ENCODE data around the gene DDX3X. TPM values are rescaled to one million over a fixed set of nuclear protein-coding genes. Genes with fewer than 3 reads are reported as not detected.

DDX3X gene
- total and polyA plus RNA-seq, 10 of the 15 experiments (the other 5 are each of a cell fraction or from before 2014, with no cell fraction given) = 52.0 to 283 (median 172) TPM

DNA sequence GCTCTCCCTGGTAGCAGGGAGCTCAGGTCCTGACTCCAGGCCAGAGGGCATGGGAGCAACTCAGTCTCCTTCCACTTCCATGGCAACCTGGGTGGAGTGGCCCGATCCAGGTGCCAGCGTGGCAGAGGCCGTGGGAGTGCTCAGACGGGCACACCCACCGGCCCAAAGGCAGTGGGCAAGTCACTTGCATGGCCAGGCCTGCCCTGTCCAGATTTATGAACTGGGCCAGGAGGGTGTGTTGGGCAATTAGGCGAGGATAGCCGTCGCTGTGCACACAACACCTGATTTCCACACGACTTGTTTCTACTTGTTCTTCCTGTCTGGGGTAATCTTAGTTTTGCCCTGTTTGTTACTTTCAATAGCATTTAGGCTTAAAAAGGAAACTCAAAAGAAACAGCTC lies 57.6 kb downstream of the DDX3X start:
- H3K79me2 ChIP-seq (ENCODE audit: control insufficient read depth, insufficient read depth, low read length) = no peaks in the 10 kb centered on the region
- TF ChIP-seq DPF2 (IDR thresholded peaks at IDR 0.05) = no peak
- no peak for TF ChIP-seq POLR2A (IDR thresholded peaks at IDR 0.05; ENCODE audit: low read depth, low read length)
- TF ChIP-seq, protein P1, sequence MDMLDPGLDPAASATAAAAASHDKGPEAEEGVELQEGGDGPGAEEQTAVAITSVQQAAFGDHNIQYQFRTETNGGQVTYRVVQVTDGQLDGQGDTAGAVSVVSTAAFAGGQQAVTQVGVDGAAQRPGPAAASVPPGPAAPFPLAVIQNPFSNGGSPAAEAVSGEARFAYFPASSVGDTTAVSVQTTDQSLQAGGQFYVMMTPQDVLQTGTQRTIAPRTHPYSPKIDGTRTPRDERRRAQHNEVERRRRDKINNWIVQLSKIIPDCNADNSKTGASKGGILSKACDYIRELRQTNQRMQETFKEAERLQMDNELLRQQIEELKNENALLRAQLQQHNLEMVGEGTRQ (IDR thresholded peaks at IDR 0.05; ENCODE audit: borderline replicate concordance, low read depth, low read length) = no peak
- TF ChIP-seq, protein P2, sequence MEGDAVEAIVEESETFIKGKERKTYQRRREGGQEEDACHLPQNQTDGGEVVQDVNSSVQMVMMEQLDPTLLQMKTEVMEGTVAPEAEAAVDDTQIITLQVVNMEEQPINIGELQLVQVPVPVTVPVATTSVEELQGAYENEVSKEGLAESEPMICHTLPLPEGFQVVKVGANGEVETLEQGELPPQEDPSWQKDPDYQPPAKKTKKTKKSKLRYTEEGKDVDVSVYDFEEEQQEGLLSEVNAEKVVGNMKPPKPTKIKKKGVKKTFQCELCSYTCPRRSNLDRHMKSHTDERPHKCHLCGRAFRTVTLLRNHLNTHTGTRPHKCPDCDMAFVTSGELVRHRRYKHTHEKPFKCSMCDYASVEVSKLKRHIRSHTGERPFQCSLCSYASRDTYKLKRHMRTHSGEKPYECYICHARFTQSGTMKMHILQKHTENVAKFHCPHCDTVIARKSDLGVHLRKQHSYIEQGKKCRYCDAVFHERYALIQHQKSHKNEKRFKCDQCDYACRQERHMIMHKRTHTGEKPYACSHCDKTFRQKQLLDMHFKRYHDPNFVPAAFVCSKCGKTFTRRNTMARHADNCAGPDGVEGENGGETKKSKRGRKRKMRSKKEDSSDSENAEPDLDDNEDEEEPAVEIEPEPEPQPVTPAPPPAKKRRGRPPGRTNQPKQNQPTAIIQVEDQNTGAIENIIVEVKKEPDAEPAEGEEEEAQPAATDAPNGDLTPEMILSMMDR (IDR thresholded peaks at IDR 0.05 in 2 of 3, conservative IDR thresholded peaks at IDR 0.05 in 1 of 3; ENCODE audit: control insufficient read depth in 2 of 3, extremely low read depth in 1 of 3, insufficient read depth in 1 of 3, low read depth in 3 of 3, low read length in 3 of 3) = no peak
- no peak for TF ChIP-seq NFYB (IDR thresholded peaks at IDR 0.05; ENCODE audit: insufficient read depth, low read depth, low read length)
- TF ChIP-seq CHD1 (IDR thresholded peaks at IDR 0.05; ENCODE audit: low read depth, low read length) = no peak
- no peak for TF ChIP-seq YY1 (IDR thresholded peaks at IDR 0.05; ENCODE audit: low read depth, low read length)
- ChIA-PET CTCF (no interaction called here), RAD21 (ENCODE audit: unreplicated experiment) (no interaction called here), POLR2A (no interaction called here), SMC1A (ENCODE audit: uncharacterized antibody, unreplicated experiment) (no interaction called here)
- H3K4me1 ChIP-seq (ENCODE audit: control insufficient read depth, insufficient read depth, low read length) = no peaks in the 10 kb centered on the region
- no TSS peak for BruUV-seq (replicated peaks)
- no peak for FAIRE-seq
- H3K27me3 ChIP-seq (replicated peaks in 1 of 2; ENCODE audit: control insufficient read depth in 2 of 2, insufficient read depth in 2 of 2, low read length in 1 of 2) = 0 out of 4 replicates have a peak, but pooled peaks cover 0 to 2% of the 10 kb centered on the region in 2 experiments
- H3K9ac ChIP-seq (ENCODE audit: control insufficient read depth, insufficient read depth, low read length) = no peak overlapping the region
- ATAC-seq = no peak
- intact Hi-C loops (cut with micrococcal nuclease; ENCODE audit: unreplicated experiment) (no loop called here), in situ Hi-C loops (cut with MboI) (no loop called here)
- WGBS (ENCODE audit: insufficient coverage, insufficient replicate concordance, low lambda C conversion rate, missing lambda C conversion rate) = 65% methylated on average over 9 of the region's 9 CpGs
- no peak overlapping the region for H3K4me2 ChIP-seq (ENCODE audit: control insufficient read depth, insufficient read depth)
- no peaks in the 10 kb centered on the region for H4K20me1 ChIP-seq (ENCODE audit: control insufficient read depth, insufficient read depth)
- H3K9me3 ChIP-seq (replicated peaks; ENCODE audit: control insufficient read depth, insufficient read depth, low read length) = no peaks in the 10 kb centered on the region
- no peaks in the 10 kb centered on the region for H3K36me3 ChIP-seq (ENCODE audit: control insufficient read depth in 2 of 2, insufficient read depth in 2 of 2, low read length in 1 of 2)
- no peak for DNase-seq (ENCODE audit: low read depth, low spot score)
- H2AFZ ChIP-seq (ENCODE audit: control insufficient read depth, low read depth, low read length) = no peak overlapping the region
- H3K27ac ChIP-seq (ENCODE audit: control insufficient read depth, insufficient read depth) = no peak overlapping the region
- no peak overlapping the region for H3K4me3 ChIP-seq

All from GM12878 (cell line).